Upper lobe of left lung (tissue), 4 donors: ENCODE measurements around the gene GPR3.

Experiments used
- EP300 ChIP-seq, 4 donors: sonication (generic); formaldehyde crosslinking; IDR thresholded peaks; one replicate each; pipeline ENCODE4 v1.5.1; 2017; ENCODE audit warnings: antibody characterized with exemption in 4 of 4, control low read depth in 2 of 4
- POLR2A ChIP-seq, 4 donors: fragments of 450-650 bp; IDR thresholded peaks; one replicate each; pipeline ENCODE4 v1.5.1; 2016 to 2017; ENCODE audit warnings: antibody characterized with exemption in 4 of 4, mild to moderate bottlenecking in 2 of 4
- POLR2AphosphoS5 ChIP-seq, 2 donors: sonication (generic); formaldehyde crosslinking; IDR thresholded peaks; one replicate each; pipeline ENCODE4 v1.5.1; 2017; ENCODE audit warnings: antibody characterized with exemption in 2 of 2
- TF ChIP-seq, protein P1 (sequence below), 6 experiments: fragments of 450-650 bp in 4 of 6; fragments of 200-600 bp in 2 of 6; sonication (generic) in 2 of 6; IDR thresholded peaks; one replicate each; pipeline ENCODE4 v1.5.1; 2016 to 2019; ENCODE audit warnings: antibody characterized with exemption in 6 of 6

DNA sequence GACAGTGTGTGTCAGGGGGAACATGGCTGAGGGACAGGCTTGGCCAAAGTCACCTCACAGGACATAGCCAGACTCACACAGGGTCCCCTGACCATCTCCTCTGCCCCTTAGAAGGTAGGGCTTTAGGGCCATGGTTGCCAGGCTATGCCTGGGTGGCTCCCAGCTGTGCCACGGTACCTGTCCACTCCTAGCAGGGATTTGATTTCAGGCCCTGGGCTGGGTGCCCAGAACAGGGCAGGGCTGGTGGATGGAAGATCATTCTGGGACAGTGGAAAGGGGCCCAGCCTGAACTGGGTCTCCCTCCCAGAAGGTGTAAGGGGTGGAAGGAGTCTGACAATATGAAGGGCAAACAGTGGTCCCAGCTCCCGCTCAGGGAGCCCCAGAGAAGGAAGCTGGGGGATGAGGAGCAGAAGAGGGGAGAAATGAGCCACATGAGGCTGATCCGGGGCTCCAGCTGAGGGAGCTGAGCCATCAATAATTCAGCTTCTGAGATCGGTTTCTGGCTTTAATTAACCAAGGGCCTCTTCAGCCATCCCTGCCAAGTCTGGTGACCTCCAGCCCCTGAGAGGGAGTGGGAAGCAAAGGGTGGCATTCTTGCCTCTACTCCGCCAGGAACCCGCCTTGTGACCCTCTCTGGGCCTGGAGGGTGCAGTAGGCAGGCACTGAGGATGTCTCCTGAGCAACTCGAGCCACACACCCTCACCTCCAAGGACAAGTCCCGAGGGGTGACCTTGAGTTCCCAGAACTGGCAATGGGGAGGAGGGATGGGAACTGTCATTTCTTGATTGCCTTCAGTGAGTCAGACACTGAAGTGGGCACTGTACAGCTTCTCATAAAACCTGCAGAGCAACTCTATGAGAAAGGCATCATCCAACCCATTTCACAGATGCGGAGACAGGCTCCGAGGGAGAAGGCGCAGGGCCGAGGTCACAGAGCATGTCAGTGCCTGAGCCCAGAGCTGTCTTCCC, 11.4 kb upstream of the GPR3 start:
- TF ChIP-seq EP300 (IDR thresholded peaks at IDR 0.05) (no peak), POLR2A (IDR thresholded peaks at IDR 0.05) (no peak), POLR2AphosphoS5 (IDR thresholded peaks at IDR 0.05) (no peak)
- TF ChIP-seq, protein P1, sequence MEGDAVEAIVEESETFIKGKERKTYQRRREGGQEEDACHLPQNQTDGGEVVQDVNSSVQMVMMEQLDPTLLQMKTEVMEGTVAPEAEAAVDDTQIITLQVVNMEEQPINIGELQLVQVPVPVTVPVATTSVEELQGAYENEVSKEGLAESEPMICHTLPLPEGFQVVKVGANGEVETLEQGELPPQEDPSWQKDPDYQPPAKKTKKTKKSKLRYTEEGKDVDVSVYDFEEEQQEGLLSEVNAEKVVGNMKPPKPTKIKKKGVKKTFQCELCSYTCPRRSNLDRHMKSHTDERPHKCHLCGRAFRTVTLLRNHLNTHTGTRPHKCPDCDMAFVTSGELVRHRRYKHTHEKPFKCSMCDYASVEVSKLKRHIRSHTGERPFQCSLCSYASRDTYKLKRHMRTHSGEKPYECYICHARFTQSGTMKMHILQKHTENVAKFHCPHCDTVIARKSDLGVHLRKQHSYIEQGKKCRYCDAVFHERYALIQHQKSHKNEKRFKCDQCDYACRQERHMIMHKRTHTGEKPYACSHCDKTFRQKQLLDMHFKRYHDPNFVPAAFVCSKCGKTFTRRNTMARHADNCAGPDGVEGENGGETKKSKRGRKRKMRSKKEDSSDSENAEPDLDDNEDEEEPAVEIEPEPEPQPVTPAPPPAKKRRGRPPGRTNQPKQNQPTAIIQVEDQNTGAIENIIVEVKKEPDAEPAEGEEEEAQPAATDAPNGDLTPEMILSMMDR (IDR thresholded peaks at IDR 0.05): no peak
